Astrocyte (in vitro differentiated cells and primary cell): ENCODE results near the gene YWHAE.

Experiments used
- CTCF ChIP-seq: IDR thresholded peaks from 2 replicates; pipeline ENCODE4 v1.5.1; 2011; ENCODE audit warnings: low read depth, mild to moderate bottlenecking, inconsistent platforms, low read length, moderate library complexity; ENCODE audit not compliant: insufficient read depth
- EZH2 ChIP-seq: IDR thresholded peaks from 2 replicates; pipeline ENCODE4 v1.6.1; 2012; ENCODE audit warnings: mild to moderate bottlenecking, low read length, inconsistent platforms; ENCODE audit not compliant: insufficient read depth

GRCh38 chr17:1398931-1399678 lies 917 bp downstream of the YWHAE start:
- TF ChIP-seq CTCF (no peak), EZH2 (no peak)
